ENCODE results near the gene USP3. TPM values are rescaled to one million over a fixed set of nuclear protein-coding genes. Genes with fewer than 3 reads are reported as not detected.
A peak's percentile ranks its signal among the peaks of the same experiment; 100 is the strongest.

USP3 gene
- total and polyA plus RNA-seq, 5 experiments from 2014 or later, result 31.6 to 136 (median 42.9) TPM

- Mint-ChIP-seq H3K4me3 (peak overlapping the region; percentile 85 to 93 (median 89)), H3K9me3 (no peaks in the 10 kb centered on the region), H3K36me3 (peaks cover 0 to 6% (median 0%) of the 10 kb centered on the region in 3 donors), H3K27ac (peak overlapping the region; percentile 85 to 99 (median 92)), H3K4me1 (peaks cover 34 to 70% (median 67%) of the 10 kb centered on the region in 4 donors), H3K27me3 (no peaks in the 10 kb centered on the region)
- ATAC-seq (no peak), DNase-seq (peak in 8 of 10 donors; percentile 25 to 62 (median 32))
- POLR2A ChIA-PET, result interaction anchor here (0.8 to 5.9 kb wide), 15 partner anchors 10 to 496 kb away, joined by 3 to 44 read pairs (median 6); partner anchors contain the start of genes CIAO2A, SNX1 and USP3
These were observed 95.1 kb downstream of the USP3 start for GRCh38 chr15:63599401-63600000.

GRCh38 chr15:63600001-63600615 is 95.7 kb downstream of the USP3 start:
- POLR2A ChIA-PET, result interaction anchor here (0.6 to 5.9 kb wide), 20 partner anchors 10 to 563 kb away, joined by 3 to 44 read pairs (median 6); partner anchors contain the start of genes CIAO2A, PPIB, RPS27L and SNX1
- H3K27me3 Mint-ChIP-seq, result no peaks in the 10 kb centered on the region
- H3K4me1 Mint-ChIP-seq, result peaks cover 30 to 70% (median 67%) of the 10 kb centered on the region in 4 donors
- no peaks in the 10 kb centered on the region for H3K9me3 Mint-ChIP-seq
- peaks cover 0 to 3% (median 0%) of the 10 kb centered on the region in 3 donors for H3K36me3 Mint-ChIP-seq
- H3K4me3 Mint-ChIP-seq, result peak overlapping the region; percentile 85 to 93 (median 89)
- peak in 1 of 10 donors; percentile 64 for DNase-seq
- peak; percentile 4 to 8 for ATAC-seq
- H3K27ac Mint-ChIP-seq, result peak overlapping the region; percentile 85 to 99 (median 92)

GRCh38 chr15:63600616-63601025 is 96.2 kb downstream of the USP3 start:
- no peaks in the 10 kb centered on the region for H3K9me3 Mint-ChIP-seq

GRCh38 chr15:63601026-63601703 is 96.8 kb downstream of the USP3 start:
- ATAC-seq (peak; percentile 30 to 34), DNase-seq (peak; percentile 37 to 78 (median 65))
- Mint-ChIP-seq H3K27me3 (no peaks in the 10 kb centered on the region), H3K36me3 (no peaks in the 10 kb centered on the region), H3K9me3 (no peaks in the 10 kb centered on the region), H3K4me3 (peak overlapping the region; percentile 87 to 98 (median 94)), H3K4me1 (peaks cover 28 to 70% (median 67%) of the 10 kb centered on the region in 4 donors), H3K27ac (peak overlapping the region; percentile 87 to 99 (median 96))
- POLR2A ChIA-PET, result interaction anchor here (0.6 to 5.9 kb wide), 19 partner anchors 8 to 562 kb away, joined by 3 to 44 read pairs (median 5); partner anchors contain the start of genes CIAO2A, PPIB, RPS27L and USP3

More at GRCh38 chr15:63600616-63601025, 96.2 kb downstream of the USP3 start:
- Mint-ChIP-seq H3K4me1 (peaks cover 28 to 70% (median 67%) of the 10 kb centered on the region in 4 donors), H3K4me3 (peak overlapping the region; percentile 88 to 98 (median 94)), H3K27ac (peak overlapping the region; percentile 85 to 99 (median 96)), H3K27me3 (no peaks in the 10 kb centered on the region), H3K36me3 (no peaks in the 10 kb centered on the region)
- peak; percentile 86 to 95 (median 89) for DNase-seq
- POLR2A ChIA-PET, result interaction anchor here (0.6 to 5.9 kb wide), 20 partner anchors 10 to 562 kb away, joined by 3 to 44 read pairs (median 6); partner anchors contain the start of genes CIAO2A, PPIB, RPS27L and USP3
- peak; percentile 76 to 78 for ATAC-seq

GRCh38 chr15:63601704-63602185 is 97.4 kb downstream of the USP3 start:
- no peaks in the 10 kb centered on the region for H3K36me3 Mint-ChIP-seq
- POLR2A ChIA-PET, result interaction anchor here (0.5 to 5.9 kb wide), 14 partner anchors 8 to 562 kb away, joined by 3 to 44 read pairs (median 4); partner anchors contain the start of gene USP3
- no peaks in the 10 kb centered on the region for H3K27me3 Mint-ChIP-seq
- no peak for ATAC-seq
- no peak for DNase-seq
- H3K4me1 Mint-ChIP-seq, result peaks cover 26 to 69% (median 67%) of the 10 kb centered on the region in 4 donors
- H3K27ac Mint-ChIP-seq, result peak overlapping the region; percentile 87 to 99 (median 92)
- H3K4me3 Mint-ChIP-seq, result peak overlapping the region; percentile 87 to 98 (median 94)
- H3K9me3 Mint-ChIP-seq, result no peaks in the 10 kb centered on the region

GRCh38 chr15:63602595-63602994 is 98.2 kb downstream of the USP3 start:
- peaks cover 23 to 64% (median 62%) of the 10 kb centered on the region in 4 donors for H3K4me1 Mint-ChIP-seq
- H3K36me3 Mint-ChIP-seq, result peaks cover 0 to 4% (median 0%) of the 10 kb centered on the region in 3 donors
- no peaks in the 10 kb centered on the region for H3K27me3 Mint-ChIP-seq
- H3K27ac Mint-ChIP-seq, result peak overlapping the region in 9 of 10 donors; percentile 68 to 99 (median 88)
- H3K9me3 Mint-ChIP-seq, result no peaks in the 10 kb centered on the region
- ATAC-seq, result no peak
- peak overlapping the region in 9 of 10 donors; percentile 27 to 98 (median 71) for H3K4me3 Mint-ChIP-seq
- POLR2A ChIA-PET, result interaction anchor here (0.6 to 5.9 kb wide), 10 partner anchors 8 to 561 kb away, joined by 3 to 44 read pairs (median 5); partner anchors contain the start of gene USP3
- no peak for DNase-seq

- Mint-ChIP-seq H3K9me3 (no peaks in the 10 kb centered on the region), H3K4me3 (peak overlapping the region in 4 of 10 donors; percentile 2 to 95 (median 24)), H3K36me3 (peaks cover 0 to 13% (median 0%) of the 10 kb centered on the region in 3 donors), H3K27me3 (no peaks in the 10 kb centered on the region), H3K4me1 (peaks cover 27 to 65% (median 59%) of the 10 kb centered on the region in 4 donors), H3K27ac (peak overlapping the region in 9 of 10 donors; percentile 56 to 99 (median 87))
- no peak for ATAC-seq
- no peak for DNase-seq
- POLR2A ChIA-PET, result interaction anchor here (1.4 to 2.7 kb wide), 2 partner anchors 99 to 137 kb away, joined by 4 to 6 read pairs; partner anchors contain the start of gene USP3
These were observed 99.1 kb downstream of the USP3 start for GRCh38 chr15:63603516-63603915.

GRCh38 chr15:63604281-63604680 is 99.9 kb downstream of the USP3 start:
- H3K27ac Mint-ChIP-seq, result peak overlapping the region; percentile 27 to 80 (median 61)
- no peaks in the 10 kb centered on the region for H3K27me3 Mint-ChIP-seq
- peaks cover 0 to 21% (median 4%) of the 10 kb centered on the region in 3 donors for H3K36me3 Mint-ChIP-seq
- ATAC-seq, result no peak
- H3K9me3 Mint-ChIP-seq, result no peaks in the 10 kb centered on the region
- no peak for DNase-seq
- peaks cover 24 to 59% (median 53%) of the 10 kb centered on the region in 4 donors for H3K4me1 Mint-ChIP-seq
- POLR2A ChIA-PET, result interaction anchor here (0.6 to 2.7 kb wide), 4 partner anchors 23 to 1418 kb away, joined by 4 to 6 read pairs (median 5); partner anchors contain the start of gene USP3
- H3K4me3 Mint-ChIP-seq, result peak overlapping the region in 3 of 10 donors; percentile 54 to 62 (median 60)

- no peak for DNase-seq
- H3K4me3 Mint-ChIP-seq, result peak overlapping the region in 8 of 10 donors; percentile 20 to 64 (median 48)
- peaks cover 0 to 24% (median 4%) of the 10 kb centered on the region in 3 donors for H3K36me3 Mint-ChIP-seq
- H3K27ac Mint-ChIP-seq, result peak overlapping the region; percentile 4 to 96 (median 84)
- no peaks in the 10 kb centered on the region for H3K9me3 Mint-ChIP-seq
- H3K27me3 Mint-ChIP-seq, result no peaks in the 10 kb centered on the region
- ATAC-seq, result no peak
- H3K4me1 Mint-ChIP-seq, result peaks cover 23 to 56% (median 48%) of the 10 kb centered on the region in 4 donors
- POLR2A ChIA-PET, result interaction anchor here (0.8 to 2.7 kb wide), 4 partner anchors 22 to 138 kb away, joined by 3 to 6 read pairs (median 4); partner anchors contain the start of gene USP3
These were observed 100.6 kb downstream of the USP3 start for GRCh38 chr15:63605036-63605435.

GRCh38 chr15:63605816-63606215 is 101.4 kb downstream of the USP3 start:
- ATAC-seq (peak; percentile 45 to 52), DNase-seq (peak in 9 of 10 donors; percentile 16 to 67 (median 43))
- peak overlapping the region in 8 of 10 donors; percentile 51 to 76 (median 64) for H3K4me3 Mint-ChIP-seq
- peak overlapping the region; percentile 66 to 96 (median 94) for H3K27ac Mint-ChIP-seq
- peaks cover 29 to 62% (median 55%) of the 10 kb centered on the region in 4 donors for H3K4me1 Mint-ChIP-seq
- POLR2A ChIA-PET, result interaction anchor here (0.6 to 0.9 kb wide), 5 partner anchors 100 to 405 kb away, joined by 3 to 4 read pairs (median 3); no protein-coding TSS in a partner anchor
- H3K9me3 Mint-ChIP-seq, result no peaks in the 10 kb centered on the region
- H3K36me3 Mint-ChIP-seq, result peaks cover 0 to 26% (median 4%) of the 10 kb centered on the region in 3 donors
- H3K27me3 Mint-ChIP-seq, result no peaks in the 10 kb centered on the region

- H3K27ac Mint-ChIP-seq, result peak overlapping the region; percentile 66 to 96 (median 94)
- H3K4me3 Mint-ChIP-seq, result peak overlapping the region in 7 of 10 donors; percentile 4 to 76 (median 62)
These were observed 101.9 kb downstream of the USP3 start for GRCh38 chr15:63606308-63606707.

More at GRCh38 chr15:63606308-63606707, 101.9 kb downstream of the USP3 start:
- Mint-ChIP-seq H3K4me1 (peaks cover 32 to 67% (median 60%) of the 10 kb centered on the region in 4 donors), H3K27me3 (no peaks in the 10 kb centered on the region), H3K9me3 (no peaks in the 10 kb centered on the region), H3K36me3 (peaks cover 0 to 31% (median 4%) of the 10 kb centered on the region in 3 donors)
- ATAC-seq (no peak), DNase-seq (no peak)
- POLR2A ChIA-PET, result interaction anchor here (0.6 to 1.6 kb wide), 6 partner anchors 10 to 405 kb away, joined by 3 to 4 read pairs (median 3); no protein-coding TSS in a partner anchor

Data from naive thymus-derived CD8-positive, alpha-beta T cell (primary cell).